GM15510 (cell line): ENCODE results near the gene CZIB.

Experiments used
- POLR2A ChIP-seq: IDR thresholded peaks from 3 replicates; pipeline ENCODE4 v1.6.1; 2011; ENCODE audit warnings: borderline replicate concordance; ENCODE audit not compliant: insufficient read length; ENCODE audit errors: extremely low read depth

The CZIB gene

DNA sequence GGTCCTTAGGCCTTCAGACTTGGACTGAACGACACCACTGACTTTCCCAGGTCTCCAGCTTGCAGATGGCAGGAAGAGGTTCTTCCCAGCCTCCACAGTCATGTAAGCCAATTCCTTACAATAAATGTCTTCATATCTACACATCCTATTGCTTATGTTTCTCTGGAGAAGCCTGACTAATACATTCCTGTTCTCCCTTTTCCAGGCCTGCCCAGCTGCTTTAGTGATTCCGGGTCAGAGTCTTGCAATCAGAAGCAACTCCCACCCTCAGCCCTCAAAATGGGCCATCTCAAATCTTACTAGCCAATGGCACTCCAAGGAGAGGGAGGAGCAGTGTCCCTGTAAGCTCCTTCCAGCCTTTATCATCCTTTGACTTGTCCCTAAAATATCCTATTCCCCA is 40.2 kb downstream of the CZIB start:
- no peak for TF ChIP-seq POLR2A

DNA sequence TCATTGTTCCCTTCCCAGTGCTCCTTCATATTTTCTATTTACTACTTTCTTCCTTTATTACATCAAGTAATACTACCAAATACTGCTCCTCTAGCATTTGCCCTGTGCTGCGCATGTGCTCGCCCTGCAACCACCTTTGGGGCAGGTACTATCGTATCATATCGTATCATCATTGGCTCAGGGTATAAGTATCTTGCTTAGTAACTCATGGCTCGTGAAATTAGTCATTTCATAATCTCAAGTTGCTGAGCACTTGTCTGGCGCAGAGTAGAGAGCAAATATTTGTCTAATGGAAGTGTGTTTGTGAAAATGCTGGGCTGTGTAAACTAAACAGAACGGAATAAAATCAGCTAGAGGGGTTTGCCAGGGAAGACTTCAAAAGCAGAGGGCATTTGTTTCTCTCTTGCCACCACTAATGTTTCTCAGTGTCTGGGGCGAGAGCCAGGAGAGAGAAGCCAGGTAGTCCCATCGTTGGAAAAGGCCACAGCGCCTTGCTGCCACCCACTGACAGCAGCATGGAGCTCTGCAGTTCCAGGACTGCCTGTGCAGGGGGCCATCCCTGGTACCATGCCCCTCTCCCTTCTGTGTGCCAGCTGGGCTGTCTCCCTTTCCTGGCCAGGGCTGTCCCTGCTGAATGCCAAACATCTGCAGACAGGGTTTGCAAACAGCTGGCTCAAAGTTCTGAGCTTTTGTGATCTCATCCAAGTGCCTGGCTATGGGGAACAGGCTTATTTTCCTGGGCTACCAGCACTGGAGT is 43.8 kb downstream of the CZIB start:
- TF ChIP-seq POLR2A, result no peak

DNA sequence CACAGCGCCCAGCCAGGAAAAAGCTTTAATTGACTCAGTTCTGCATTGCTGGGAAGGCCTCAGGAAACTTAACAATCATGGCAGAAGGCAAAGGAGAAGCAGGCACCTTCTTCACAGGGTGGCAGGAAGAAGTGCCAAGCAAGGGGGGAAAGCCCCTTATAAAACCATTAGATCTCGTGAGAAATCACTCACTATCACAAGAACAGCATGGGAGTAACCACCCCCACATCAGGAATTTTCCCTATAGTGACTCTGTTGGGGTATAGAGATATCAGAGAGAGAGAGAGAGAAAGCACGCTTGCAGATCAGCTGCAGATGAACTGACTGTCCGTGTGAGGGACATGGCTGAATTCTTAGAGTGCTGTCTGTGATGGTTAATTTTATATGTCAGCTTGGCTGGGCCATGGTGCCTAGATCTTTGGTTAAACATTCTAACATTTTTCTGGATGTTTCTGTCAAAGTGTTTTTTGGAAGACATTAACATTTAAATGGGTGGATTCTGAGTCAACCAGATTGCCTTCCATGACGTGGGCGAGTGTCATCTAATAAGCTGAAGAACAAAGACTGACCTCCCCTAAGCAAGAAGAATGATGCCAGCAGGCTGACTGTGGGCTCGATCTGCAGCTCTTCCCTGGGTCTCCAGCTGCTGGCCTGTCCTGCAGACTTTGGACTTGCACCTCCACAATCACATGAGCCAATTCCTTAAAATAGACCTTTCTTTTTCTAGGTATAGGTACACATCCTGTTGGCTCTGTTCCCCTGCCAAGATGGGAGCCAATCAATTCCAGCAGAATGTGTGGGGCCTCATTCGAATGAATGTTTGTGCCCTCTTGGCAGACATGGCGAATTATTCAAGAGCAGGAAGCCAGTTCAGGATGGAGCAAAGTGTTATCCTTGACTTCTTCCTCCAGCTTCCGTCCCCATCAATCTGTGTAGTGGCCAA is 45.2 kb downstream of the CZIB start:
- TF ChIP-seq POLR2A, result no peak

DNA sequence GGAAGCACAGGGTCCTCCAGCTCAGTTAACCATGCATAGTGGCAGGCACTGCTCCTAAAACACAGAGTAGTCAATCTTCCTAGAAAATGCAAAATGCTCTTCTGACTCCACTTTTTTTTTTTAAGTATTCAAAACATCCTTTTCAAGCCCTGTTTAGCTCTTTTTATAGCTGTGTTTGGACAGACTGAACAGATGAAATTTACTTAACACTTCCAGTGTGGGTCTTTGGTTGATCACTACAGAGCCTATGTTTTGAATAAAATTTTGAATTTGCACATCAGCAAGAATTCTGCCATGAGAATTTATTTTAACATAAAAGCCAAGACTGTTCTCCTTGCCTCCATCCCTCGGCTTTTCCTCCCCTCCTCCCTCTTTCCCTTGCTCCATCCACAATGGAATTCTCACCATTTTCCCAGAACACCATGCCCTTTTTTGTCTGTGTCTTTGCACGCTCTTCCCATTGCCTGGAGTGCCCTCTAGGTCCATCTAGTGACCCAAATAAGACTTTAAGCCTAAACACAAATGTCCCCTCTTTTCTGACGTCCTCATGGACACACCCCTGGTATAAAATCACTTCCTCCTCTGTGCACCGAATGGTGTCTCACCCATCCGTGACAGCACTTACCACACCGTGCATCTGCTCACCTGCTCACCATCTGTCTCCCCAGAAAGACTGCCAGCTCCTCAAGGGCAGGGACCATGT is 47.9 kb downstream of the CZIB start:
- no peak for TF ChIP-seq POLR2A

DNA sequence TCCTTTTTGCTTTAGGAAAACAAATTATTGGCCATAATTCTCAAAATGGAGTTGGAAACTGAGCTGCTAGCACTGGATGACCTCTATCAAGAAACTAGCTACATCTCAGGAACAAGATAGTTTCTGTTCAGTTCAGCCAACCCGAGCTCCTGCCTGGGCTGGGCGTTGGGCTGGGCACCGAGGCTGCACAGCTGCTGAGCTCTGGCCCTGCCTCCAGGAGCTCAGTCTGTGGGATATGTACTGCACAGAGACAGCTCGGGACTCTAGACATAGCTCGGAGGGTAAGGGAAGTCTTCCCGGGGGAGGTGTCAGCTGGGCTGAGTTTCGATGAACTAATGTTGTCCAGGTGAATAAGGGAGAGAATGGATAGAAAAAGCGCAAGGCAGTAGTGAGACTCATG is 53.5 kb downstream of the CZIB start:
- TF ChIP-seq POLR2A, result no peak

DNA sequence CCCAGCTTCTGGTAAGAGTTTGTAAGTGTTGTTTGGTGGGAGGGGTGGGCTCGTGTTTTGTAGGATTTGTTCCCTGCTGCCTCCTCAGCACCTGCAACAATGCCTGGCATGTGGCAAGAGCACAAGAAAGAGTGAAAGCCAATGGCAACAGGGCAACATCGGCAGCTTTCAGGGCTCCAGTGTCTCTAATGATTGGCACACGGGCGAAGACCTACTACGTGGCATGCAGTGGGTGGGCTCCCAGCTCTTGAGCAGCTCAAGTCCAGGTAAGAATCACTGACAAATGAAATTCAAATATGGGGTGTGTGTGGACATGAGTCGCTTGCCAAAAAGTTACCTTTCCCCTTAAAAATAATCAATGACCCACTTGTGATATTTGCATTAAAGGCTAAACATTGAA is 54.1 kb downstream of the CZIB start:
- no peak for TF ChIP-seq POLR2A

DNA sequence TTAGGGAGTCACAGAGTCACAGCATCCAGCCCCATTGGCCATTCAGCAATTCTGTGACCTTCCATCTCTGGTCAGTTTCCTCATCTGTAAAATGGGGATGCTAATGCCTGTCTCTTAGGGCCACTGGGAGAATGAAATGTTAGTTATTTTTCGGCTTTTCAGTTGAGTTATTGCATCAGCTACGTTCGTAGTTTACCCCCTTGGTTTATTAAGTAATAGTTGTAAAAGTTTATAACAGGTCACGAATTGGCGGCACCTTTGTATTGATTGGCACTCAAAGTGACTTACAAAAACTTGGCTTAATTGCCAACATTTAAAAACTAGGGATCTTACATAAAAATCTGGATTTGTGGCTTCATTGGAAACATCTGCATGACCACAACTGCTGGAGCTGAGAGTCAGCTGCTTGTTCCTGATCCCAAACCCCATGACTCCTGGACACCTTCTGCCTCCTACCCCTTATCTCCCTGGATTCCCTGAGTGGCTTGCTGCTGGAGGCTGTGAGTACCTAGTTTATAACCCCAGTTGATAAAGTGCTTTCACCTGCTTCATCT is 54.9 kb downstream of the CZIB start:
- TF ChIP-seq POLR2A, result no peak
